Keratinocyte (primary cell): ENCODE measurements around the gene ASIC1. TPM values are rescaled to one million over a fixed set of nuclear protein-coding genes. Genes with fewer than 3 reads are reported as not detected.

Source experiments
- DNase-seq: peaks from one replicate; pipeline ENCODE4 v3.0.0-alpha.2; 2011; ENCODE audit warnings: low read depth, missing footprints, low spot score
- FAIRE-seq: peaks from 2 replicates; lab custom pipeline; 2011; peaks lifted over from hg19 to GRCh38; lab: Jason Lieb, UNC
- H2AFZ ChIP-seq: 2 replicates; pipeline ENCODE4 v1.6.0; 2012; ENCODE audit warnings: low read length, control low read depth, inconsistent platforms; ENCODE audit not compliant: control insufficient read depth
- H3K27ac ChIP-seq: 2 replicates; pipeline ENCODE4 v1.5.1; 2011; ENCODE audit warnings: low read length; ENCODE audit not compliant: control insufficient read depth, insufficient read depth
- H3K27me3 ChIP-seq: 3 replicates; pipeline ENCODE4 v1.6.0; 2011; ENCODE audit warnings: low read length; ENCODE audit not compliant: control insufficient read depth, insufficient read depth; ENCODE audit errors: extremely low read depth
- H3K36me3 ChIP-seq, 2 experiments: 2 replicates in 1 of 2; 3 replicates in 1 of 2; pipeline ENCODE4 v1.5.1; 2011; ENCODE audit warnings: low read length in 2 of 2, mild to moderate bottlenecking in 1 of 2; ENCODE audit not compliant: control insufficient read depth in 2 of 2, insufficient read depth in 2 of 2; ENCODE audit errors: extremely low read depth in 1 of 2
- H3K4me1 ChIP-seq: 3 replicates; pipeline ENCODE4 v1.5.1; 2011; ENCODE audit warnings: low read length; ENCODE audit not compliant: control insufficient read depth, insufficient read depth; ENCODE audit errors: extremely low read depth
- H3K4me2 ChIP-seq: 3 replicates; pipeline ENCODE4 v1.6.0; 2011; ENCODE audit warnings: low read depth, low read length; ENCODE audit not compliant: control insufficient read depth, insufficient read depth; ENCODE audit errors: extremely low read depth
- H3K4me3 ChIP-seq, 3 experiments: fragments of 200-600 bp in 1 of 3; sonication (generic) in 1 of 3; 2 replicates in 2 of 3; 3 replicates in 1 of 3; pipeline ENCODE4 v1.5.1; 2011 to 2016; ENCODE audit warnings: low read length in 3 of 3, mild to moderate bottlenecking in 3 of 3, control low read depth in 2 of 3, inconsistent platforms in 1 of 3, low read depth in 1 of 3, mixed read lengths in 1 of 3, mixed run types in 1 of 3, moderate library complexity in 1 of 3; ENCODE audit not compliant: control insufficient read depth in 2 of 3, insufficient read depth in 2 of 3; ENCODE audit errors: extremely low read depth in 1 of 3
- H3K79me2 ChIP-seq: 2 replicates; pipeline ENCODE4 v1.6.0; 2012; ENCODE audit warnings: low read length; ENCODE audit not compliant: control insufficient read depth, insufficient read depth
- H3K9ac ChIP-seq: 3 replicates; pipeline ENCODE4 v1.6.0; 2011; ENCODE audit warnings: low read length; ENCODE audit not compliant: control insufficient read depth, insufficient read depth; ENCODE audit errors: extremely low read depth
- H3K9me1 ChIP-seq: 3 replicates; pipeline ENCODE4 v1.6.0; 2011; ENCODE audit warnings: low read length; ENCODE audit not compliant: control insufficient read depth, insufficient read depth; ENCODE audit errors: extremely low read depth
- H3K9me3 ChIP-seq: 2 replicates; pipeline ENCODE4 v1.5.1; 2012; ENCODE audit warnings: low read depth, low read length; ENCODE audit not compliant: control insufficient read depth
- H4K20me1 ChIP-seq: 3 replicates; pipeline ENCODE4 v1.6.0; 2011; ENCODE audit warnings: low read length; ENCODE audit not compliant: control insufficient read depth, insufficient read depth; ENCODE audit errors: extremely low read depth
- CTCF ChIP-seq, 3 experiments: IDR thresholded peaks in 1 of 3; conservative IDR thresholded peaks in 1 of 3; optimal IDR thresholded peaks in 1 of 3; 2 replicates in 2 of 3; 3 replicates in 1 of 3; pipeline versions ENCODE3 to v1.5.1; 2011; ENCODE audit warnings: low read length in 3 of 3, mild to moderate bottlenecking in 3 of 3, moderate library complexity in 2 of 3, control low read depth in 1 of 3, inconsistent platforms in 1 of 3; ENCODE audit not compliant: insufficient read depth in 2 of 3; ENCODE audit errors: extremely low read depth in 1 of 3
- EZH2 ChIP-seq: IDR thresholded peaks from one replicate; pipeline ENCODE4 v1.6.1; 2012; ENCODE audit warnings: inconsistent platforms, mild to moderate bottlenecking, low read length, moderate library complexity
- dilution Hi-C: fragments of 300-500 bp; cut with MboI; formaldehyde crosslinking; loops from one replicate; pipeline ENCODE4 v1.7.0; 2020; ENCODE audit warnings: low sequenced_read_pairs; ENCODE audit not compliant: extremely low pct_ligation_motif_present
- polyA plus RNA-seq, 5 experiments: library from polyadenylated mRNA; depleted of rRNA in 3 of 5; stranded (reverse) in 3 of 5; stranded (forward) in 1 of 5; unstranded in 1 of 5; fragments of >200 nt; gene quantifications; 1 replicate in 1 of 5; 2 replicates in 3 of 5; 3 replicates in 1 of 5; pipeline versions ENCODE4 v1.2.1 to v1.2.3, GENCODE V29; 2011 to 2012; ENCODE audit warnings: missing spikeins in 2 of 5, low read depth in 1 of 5, low replicate concordance in 1 of 5

The ASIC1 gene
- polyA plus RNA-seq, 1 donor (not counting 4 experiments of a cell fraction or from before 2014, with no cell fraction given), result 5.7 TPM

- H3K79me2 ChIP-seq, result no peaks in the 10 kb centered on the region
- FAIRE-seq (no peak), DNase-seq (no peak)
- peaks cover 2% of the 10 kb centered on the region for H3K4me1 ChIP-seq
- H4K20me1 ChIP-seq, result no peaks in the 10 kb centered on the region
- no peaks in the 10 kb centered on the region for H3K9me1 ChIP-seq
- H3K27ac ChIP-seq, result no peak overlapping the region
- no peak overlapping the region for H3K9ac ChIP-seq
- TF ChIP-seq EZH2, result no peak
- peak in 1 of 3 experiments; percentile 42 for TF ChIP-seq CTCF (optimal IDR thresholded peaks at IDR 0.05 in 1 of 3, IDR thresholded peaks at IDR 0.05 in 1 of 3, conservative IDR thresholded peaks at IDR 0.05 in 1 of 3; ENCODE audit: extremely low read depth in 1 of 3, insufficient read depth in 2 of 3, low read length in 3 of 3)
- no peak overlapping the region for H3K4me2 ChIP-seq
- no peaks in the 10 kb centered on the region for H3K27me3 ChIP-seq
- no peak overlapping the region for H3K4me3 ChIP-seq
- H3K9me3 ChIP-seq, result no peaks in the 10 kb centered on the region
- no peak overlapping the region for H2AFZ ChIP-seq
- dilution Hi-C loops, result no loop called here
- H3K36me3 ChIP-seq, result peaks cover 30 to 50% of the 10 kb centered on the region in 2 experiments
Measured at GRCh38 chr12:50132505-50133135, 75.2 kb downstream of the ASIC1 start.

Other genes with a start within 250 kb of the ASIC1 start
- 3.9 to 5.8 TPM (median 4.4 TPM) in 3 replicates for gene NCKAP5L, start 229.2 kb upstream of the ASIC1 start, polyA plus RNA-seq
- gene BCDIN3D, start 214.5 kb upstream of the ASIC1 start, polyA plus RNA-seq, result 2.9 to 3.7 TPM (median 3.4 TPM) in 3 replicates
- 0.07 TPM in 1 of 3 replicates, not detected in the others for gene FAIM2, start 153.7 kb upstream of the ASIC1 start, polyA plus RNA-seq
- gene AQP2, start 106.9 kb upstream of the ASIC1 start, polyA plus RNA-seq, result not detected in 3 replicates
- not detected in 3 replicates for gene AQP5, start 95.7 kb upstream of the ASIC1 start, polyA plus RNA-seq
- 0.28 to 0.57 TPM (median 0.45 TPM) in 3 replicates for gene AQP6, start 84.6 kb upstream of the ASIC1 start, polyA plus RNA-seq
- gene RACGAP1, start 32.1 kb upstream of the ASIC1 start, polyA plus RNA-seq, result 27.7 to 57.1 TPM (median 45.2 TPM) in 3 replicates
- 48.8 to 91.5 TPM (median 56.6 TPM) in 3 replicates for gene SMARCD1, start 27.7 kb downstream of the ASIC1 start, polyA plus RNA-seq
- 0.13 to 0.22 TPM (median 0.17 TPM) in 3 replicates for gene GPD1, start 46.4 kb downstream of the ASIC1 start, polyA plus RNA-seq
- gene COX14, start 54.6 kb downstream of the ASIC1 start, polyA plus RNA-seq, result 62.5 to 139 TPM (median 96.6 TPM) in 3 replicates
- 50.6 to 72.3 TPM (median 61.4 TPM) in 3 replicates for gene CERS5, start 109.8 kb downstream of the ASIC1 start, polyA plus RNA-seq
- 449 to 510 TPM (median 483 TPM) in 3 replicates for gene LIMA1, start 225.9 kb downstream of the ASIC1 start, polyA plus RNA-seq